ENCODE data around the gene GBP2.
"Not testable (repeated sequence)": the region's sequence is repeated elsewhere in the genome, so short reads cannot be mapped to it uniquely, and the experiment has no call there.

The GBP2 gene

DNA sequence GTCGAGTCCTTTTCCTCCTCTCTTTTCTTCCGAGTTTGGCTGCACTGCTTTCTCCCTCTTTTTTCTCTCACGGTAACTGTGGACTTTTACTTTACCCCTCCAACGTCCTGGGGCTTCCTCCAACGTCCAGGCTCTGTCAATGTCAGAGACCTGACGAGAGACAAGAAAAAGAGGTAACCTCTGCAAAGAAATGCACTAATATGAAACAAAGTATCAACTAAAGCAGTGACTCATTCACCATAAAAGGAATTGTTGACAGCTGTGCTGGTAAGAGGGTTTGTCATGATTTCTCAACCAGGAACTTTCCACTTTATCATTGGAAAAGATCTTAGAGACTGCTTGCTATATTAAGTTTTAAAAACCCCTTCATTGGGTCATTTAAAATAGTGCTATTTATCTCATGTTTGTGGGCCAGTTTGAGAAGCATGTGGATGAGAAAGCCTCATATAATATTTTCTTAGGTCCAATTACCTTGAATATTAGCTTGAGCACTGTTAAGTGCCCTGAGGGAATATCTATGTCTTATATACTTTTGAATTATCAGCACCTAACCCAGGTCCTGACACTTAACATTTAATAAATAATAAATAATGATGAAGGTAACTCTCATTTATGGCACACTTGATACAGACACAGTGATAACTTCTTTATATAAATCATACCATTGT, at the start of gene GBP2:
GBP2 (minus strand) TSS at position 202 of the 668 bp plus-strand sequence. CDS start 4,148 bp downstream, outside the sequence.
- no peak for DNase-seq

GRCh38 chr1:89174491-89174890, 48.6 kb upstream of the GBP2 start:
- DNase-seq: no peak

DNA sequence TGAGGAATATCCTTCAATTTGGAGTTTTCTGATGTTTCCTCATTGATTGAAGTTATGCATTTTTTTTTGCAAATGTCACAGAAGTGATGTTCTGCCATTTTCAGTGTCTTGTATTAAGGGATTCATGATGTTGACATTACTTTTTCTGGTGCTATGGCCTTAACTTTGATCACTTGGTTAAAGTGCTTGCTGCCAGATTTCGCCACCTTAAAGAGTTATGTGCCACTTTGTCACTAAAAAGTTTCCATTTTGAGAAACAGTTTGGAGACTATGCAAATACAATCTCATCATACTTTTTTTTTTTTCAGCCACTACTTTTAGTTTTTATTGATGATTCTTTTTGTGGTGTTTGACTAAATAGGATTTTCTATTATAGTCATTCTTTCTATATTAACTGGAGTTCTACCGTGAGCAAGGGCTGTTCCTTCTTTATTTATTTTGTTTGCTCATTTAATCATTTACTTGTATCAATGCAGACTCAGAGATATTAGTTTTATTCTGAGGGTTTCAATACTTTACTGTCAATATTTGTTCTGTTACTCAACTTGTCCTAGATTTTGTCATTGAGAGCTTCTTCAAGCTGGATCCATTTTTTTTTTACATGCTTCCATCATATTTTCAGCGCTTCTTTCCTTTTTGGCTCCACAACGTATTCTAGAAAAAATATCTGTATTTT, 46.7 kb upstream of the GBP2 start:
- DNase-seq: no peak

DNA sequence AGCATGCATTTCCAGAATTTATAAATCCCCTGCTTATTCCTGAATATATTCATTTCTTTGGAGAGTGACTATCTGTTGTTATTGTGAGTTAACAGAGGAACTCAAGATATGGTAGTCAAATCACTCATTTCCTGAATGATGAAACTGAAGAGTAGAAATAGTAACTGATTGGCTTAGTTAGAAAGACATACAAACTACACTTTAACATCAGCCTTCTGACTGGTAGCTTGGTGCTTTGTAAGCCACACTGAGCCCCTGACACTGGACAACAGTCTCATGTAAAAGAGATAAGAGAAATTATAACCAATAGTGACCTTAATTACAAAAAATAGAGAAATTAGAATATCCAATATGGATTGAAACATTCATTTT, 45.1 kb upstream of the GBP2 start:
- no peak for DNase-seq

DNA sequence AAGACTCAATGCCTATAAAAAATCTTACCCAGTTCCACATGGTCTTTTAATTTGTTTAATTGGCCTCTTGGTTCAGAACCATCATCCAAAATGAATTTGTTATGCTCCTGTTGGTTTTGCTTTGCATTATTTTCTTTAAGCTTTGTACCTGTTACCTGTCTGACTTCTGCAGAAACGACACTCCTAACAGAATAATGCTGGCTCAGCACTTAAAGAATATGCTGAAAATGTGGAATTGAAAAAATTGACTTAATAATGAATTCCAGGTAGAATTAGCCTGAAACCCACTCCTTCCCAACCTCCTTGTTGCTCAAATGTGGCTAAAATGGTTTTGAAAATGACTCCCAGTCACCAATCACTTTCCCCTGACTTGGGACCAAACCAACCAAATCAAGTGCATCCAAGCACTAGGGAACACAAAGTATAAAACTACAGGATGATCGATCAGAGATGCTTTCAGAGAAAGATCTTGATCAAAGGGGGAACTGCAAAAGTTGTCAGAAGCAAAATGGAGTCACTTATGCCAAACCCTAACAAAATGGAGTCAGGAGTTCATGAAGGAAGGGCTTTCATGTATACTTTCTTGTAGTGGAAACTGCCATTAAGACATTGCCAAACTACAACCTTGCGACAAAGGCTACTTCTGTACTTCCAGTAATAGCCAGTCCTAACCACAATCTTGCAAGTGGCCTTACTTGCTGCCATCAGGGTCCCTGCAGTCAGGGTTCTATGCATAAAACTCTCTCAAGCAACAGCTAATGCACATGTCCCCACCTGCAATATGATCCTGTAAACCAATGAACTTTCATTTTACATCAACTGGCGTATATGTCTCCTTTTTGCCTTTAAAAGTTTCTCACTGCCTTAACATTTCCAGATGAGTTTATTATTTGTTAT, 44.5 kb upstream of the GBP2 start:
- DNase-seq: no peak

- DNase-seq: no peak
Observed at GRCh38 chr1:89169166-89169565, 43.3 kb upstream of the GBP2 start.

- DNase-seq: no peak
Observed at GRCh38 chr1:89167590-89168230, 41.8 kb upstream of the GBP2 start.

GRCh38 chr1:89166705-89167104, 40.8 kb upstream of the GBP2 start:
- DNase-seq: no peak

GRCh38 chr1:89165811-89166210, 39.9 kb upstream of the GBP2 start:
- no peak for DNase-seq

GRCh38 chr1:89151047-89151446, 25.1 kb upstream of the GBP2 start:
- DNase-seq: no peak

GRCh38 chr1:89149976-89150375, 24.1 kb upstream of the GBP2 start:
- no peak for DNase-seq

GRCh38 chr1:89149229-89149628, 23.3 kb upstream of the GBP2 start:
- DNase-seq: peak; percentile 30

GRCh38 chr1:89147678-89148658, 22.1 kb upstream of the GBP2 start:
- no peak for DNase-seq

- DNase-seq: no peak
Observed at GRCh38 chr1:89146721-89147120, 20.8 kb upstream of the GBP2 start.

DNA sequence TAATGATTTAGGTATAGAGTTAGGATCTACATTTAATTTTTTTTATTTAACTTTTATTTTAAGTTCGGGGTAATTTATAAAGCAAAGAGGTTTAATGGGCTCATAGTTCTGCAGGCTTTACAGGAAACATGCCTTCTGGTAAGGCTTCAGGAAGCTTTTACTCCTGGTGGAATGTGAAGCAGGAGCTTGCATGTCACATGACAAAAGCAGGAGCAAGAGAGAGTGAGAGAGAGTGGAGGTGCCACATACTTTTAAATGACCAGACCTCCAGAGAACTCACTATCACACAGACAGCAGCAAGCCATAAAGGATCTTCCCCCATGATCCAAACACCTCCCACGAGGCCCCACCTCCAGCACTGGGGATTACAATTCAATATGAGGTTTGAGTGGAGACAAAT, 17.6 kb upstream of the GBP2 start:
- DNase-seq: no peak

GRCh38 chr1:89142160-89142559, 16.2 kb upstream of the GBP2 start:
- DNase-seq: no peak

GRCh38 chr1:89133747-89134146, 7.8 kb upstream of the GBP2 start:
- DNase-seq: no peak

DNA sequence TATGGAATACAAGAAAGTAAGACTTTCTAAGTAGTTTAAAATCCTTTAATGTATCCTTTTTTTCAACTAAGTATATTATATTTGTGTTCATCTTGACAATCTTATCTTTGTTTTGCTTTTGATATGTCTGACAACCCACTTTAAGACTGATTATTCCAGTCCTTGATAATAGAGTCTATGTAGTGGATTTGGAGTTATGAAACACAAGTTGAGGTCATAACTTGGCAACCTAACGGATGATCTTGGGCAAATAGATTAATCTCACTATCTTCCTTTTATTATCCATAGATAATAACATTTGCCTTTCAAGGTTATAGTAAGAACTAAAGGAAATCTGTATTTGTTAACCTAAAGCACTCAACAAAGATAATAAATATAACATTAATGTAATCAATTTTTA, 4.8 kb upstream of the GBP2 start:
- no peak for DNase-seq

DNA sequence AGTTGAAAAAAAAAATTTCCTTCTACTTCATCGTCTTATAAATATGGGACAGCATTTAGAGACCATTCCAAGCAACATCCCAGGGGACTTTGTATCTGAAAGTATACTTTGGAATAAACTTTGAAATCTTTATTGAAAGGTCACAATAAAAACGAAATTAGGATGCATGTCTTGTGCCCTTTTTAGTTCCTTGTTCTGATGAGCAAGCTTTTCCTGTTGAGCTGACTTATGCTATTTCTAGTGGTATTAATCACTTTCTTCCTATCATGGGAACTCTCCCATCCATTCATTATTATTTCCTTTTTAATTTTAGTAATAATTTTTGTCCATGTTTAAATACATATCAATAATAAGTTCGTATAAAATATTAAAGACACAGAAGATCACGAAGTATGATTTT, 4.0 kb upstream of the GBP2 start:
- no peak for DNase-seq

DNA sequence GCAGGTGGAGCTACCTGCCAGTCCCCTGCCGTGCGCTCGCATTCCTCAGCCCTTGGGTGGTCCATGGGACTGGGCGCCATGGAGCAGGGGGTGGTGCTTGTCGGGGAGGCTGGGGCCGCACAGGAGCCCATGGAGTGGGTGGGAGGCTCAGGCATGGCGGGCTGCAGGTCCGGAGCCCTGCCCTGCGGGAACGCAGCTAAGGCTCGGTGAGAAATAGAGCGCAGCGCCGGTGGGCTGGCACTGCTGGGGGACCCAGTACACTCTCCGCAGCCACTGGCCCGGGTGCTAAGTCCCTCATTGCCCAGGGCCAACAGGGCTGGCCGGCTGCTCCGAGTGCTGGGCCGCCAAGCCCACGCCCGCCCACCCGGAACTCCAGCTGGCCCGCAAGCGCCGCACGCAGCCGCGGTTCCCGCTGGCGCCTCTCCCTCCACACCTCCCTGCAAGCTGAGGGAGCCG, 2.1 kb upstream of the GBP2 start:
- DNase-seq: not testable (repeated sequence)

GRCh38 chr1:89126602-89127565, 970 bp upstream of the GBP2 start:
- DNase-seq: not testable (repeated sequence)
